Measurements from ENCODE around the gene OR51B4. TPM values are rescaled to one million over a fixed set of nuclear protein-coding genes. Genes with fewer than 3 reads are reported as not detected.
"Not testable (repeated sequence)": the region's sequence is repeated elsewhere in the genome, so short reads cannot be mapped to it uniquely, and the experiment has no call there.

OR51B4 gene
- total and polyA plus RNA-seq, 2 donors (not counting 3 experiments of a cell fraction or from before 2014, with no cell fraction given), result 0.08 TPM; not detected in 1

DNA sequence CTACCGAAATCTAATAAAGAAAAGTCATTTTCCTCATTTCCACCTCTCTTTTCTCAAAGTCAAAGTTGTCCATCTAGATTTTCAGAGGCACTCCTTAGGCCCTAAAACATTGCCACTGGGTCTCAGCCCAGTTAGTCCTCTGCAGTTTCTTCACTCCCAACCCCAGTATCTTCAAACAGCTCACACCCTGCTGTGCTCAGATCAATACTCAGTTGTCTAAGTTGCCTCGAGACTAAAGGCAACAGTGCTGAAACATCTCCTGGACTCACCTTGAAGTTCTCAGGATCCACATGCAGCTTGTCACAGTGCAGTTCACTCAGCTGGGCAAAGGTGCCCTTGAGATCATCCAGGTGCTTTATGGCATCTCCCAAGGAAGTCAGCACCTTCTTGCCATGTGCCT, 47.7 kb downstream of the OR51B4 start:
- H4K20me1 ChIP-seq (replicated peaks; ENCODE audit: control insufficient read depth, extremely low read depth, insufficient read depth, low read length); H3K9me3 ChIP-seq (replicated peaks; ENCODE audit: control insufficient read depth, insufficient read depth, low read length); FAIRE-seq; CTCF ChIA-PET; H3K79me2 ChIP-seq (ENCODE audit: control insufficient read depth, insufficient read depth, low read length); BruUV-seq (replicated peaks); dilution Hi-C loops (cut with MboI; ENCODE audit: extremely low pct_ligation_motif_present, low sequenced_read_pairs); H3K9me1 ChIP-seq (replicated peaks; ENCODE audit: control insufficient read depth, extremely low read depth, insufficient read depth, low read length); H3K4me1 ChIP-seq (ENCODE audit: control insufficient read depth, extremely low read depth, insufficient read depth, low read length); H2AFZ ChIP-seq (ENCODE audit: low read depth, low read length); DNase-seq (ENCODE audit: low read depth, low spot score); H3K27me3 ChIP-seq (ENCODE audit: control insufficient read depth in 2 of 2, insufficient read depth in 2 of 2, low read length in 2 of 2); H3K27ac ChIP-seq (ENCODE audit: insufficient read depth, low read depth, low read length); POLR2A ChIA-PET; H3K4me2 ChIP-seq (ENCODE audit: insufficient read depth, low read length); H3K9ac ChIP-seq (replicated peaks; ENCODE audit: extremely low read depth, insufficient read depth, low read length); H3K36me3 ChIP-seq (ENCODE audit: control insufficient read depth in 2 of 2, extremely low read depth in 1 of 2, insufficient read depth in 2 of 2, low read length in 2 of 2); intact Hi-C loops (cut with micrococcal nuclease); H3K4me3 ChIP-seq (replicated peaks in 1 of 3; ENCODE audit: insufficient read depth in 1 of 3, low read depth in 1 of 3, low read length in 3 of 3): not testable (repeated sequence)

DNA sequence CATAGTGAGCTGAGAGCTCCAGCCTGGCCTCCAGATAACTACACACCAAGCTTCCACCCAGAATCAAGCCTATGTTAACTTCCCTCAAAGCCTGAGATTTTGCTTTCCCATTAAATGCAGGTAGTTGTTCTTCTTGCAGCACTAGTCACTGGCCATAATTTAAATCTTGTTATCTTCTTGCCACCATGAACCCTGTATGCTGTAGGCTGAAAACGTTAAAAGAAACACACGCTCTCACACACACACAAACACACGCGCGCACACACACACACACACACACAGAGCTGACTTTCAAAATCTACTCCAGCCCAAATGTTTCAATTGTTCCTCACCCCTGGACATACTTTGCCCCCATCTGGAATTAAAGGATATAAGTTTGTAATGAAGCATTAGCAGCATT, 48.3 kb downstream of the OR51B4 start:
- intact Hi-C loops (cut with micrococcal nuclease); FAIRE-seq; H3K9me1 ChIP-seq (replicated peaks; ENCODE audit: control insufficient read depth, extremely low read depth, insufficient read depth, low read length); POLR2A ChIA-PET; H3K9ac ChIP-seq (replicated peaks; ENCODE audit: extremely low read depth, insufficient read depth, low read length); H3K79me2 ChIP-seq (ENCODE audit: control insufficient read depth, insufficient read depth, low read length); DNase-seq (ENCODE audit: low read depth, low spot score); H3K4me2 ChIP-seq (ENCODE audit: insufficient read depth, low read length); H4K20me1 ChIP-seq (replicated peaks; ENCODE audit: control insufficient read depth, extremely low read depth, insufficient read depth, low read length); H3K4me3 ChIP-seq (replicated peaks in 1 of 3; ENCODE audit: insufficient read depth in 1 of 3, low read depth in 1 of 3, low read length in 3 of 3); BruUV-seq (replicated peaks); CTCF ChIA-PET; H3K4me1 ChIP-seq (ENCODE audit: control insufficient read depth, extremely low read depth, insufficient read depth, low read length); H3K27ac ChIP-seq (ENCODE audit: insufficient read depth, low read depth, low read length); dilution Hi-C loops (cut with MboI; ENCODE audit: extremely low pct_ligation_motif_present, low sequenced_read_pairs); H3K27me3 ChIP-seq (ENCODE audit: control insufficient read depth in 2 of 2, insufficient read depth in 2 of 2, low read length in 2 of 2); H3K36me3 ChIP-seq (ENCODE audit: control insufficient read depth in 2 of 2, extremely low read depth in 1 of 2, insufficient read depth in 2 of 2, low read length in 2 of 2); H3K9me3 ChIP-seq (replicated peaks; ENCODE audit: control insufficient read depth, insufficient read depth, low read length); H2AFZ ChIP-seq (ENCODE audit: low read depth, low read length): not testable (repeated sequence)

DNA sequence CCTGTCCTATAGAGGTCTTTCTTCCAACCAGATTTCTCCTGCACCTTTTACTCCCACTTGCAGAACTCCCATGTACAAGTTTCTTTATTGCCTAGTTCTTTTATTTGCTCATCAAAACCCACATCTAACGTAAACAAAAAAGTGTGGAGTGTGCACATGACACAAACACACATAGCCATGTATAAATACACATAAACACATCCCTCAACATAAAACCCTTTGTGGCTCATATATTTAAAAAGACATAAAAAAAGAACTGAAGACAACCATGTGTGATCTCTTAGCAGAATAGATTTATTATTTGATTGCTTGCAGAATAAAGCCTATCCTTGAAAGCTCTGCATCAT, 48.9 kb downstream of the OR51B4 start:
- FAIRE-seq (no peak), DNase-seq (ENCODE audit: low read depth, low spot score) (no peak)
- no peaks in the 10 kb centered on the region for H4K20me1 ChIP-seq (replicated peaks; ENCODE audit: control insufficient read depth, extremely low read depth, insufficient read depth, low read length)
- no peaks in the 10 kb centered on the region for H3K36me3 ChIP-seq (ENCODE audit: control insufficient read depth in 2 of 2, extremely low read depth in 1 of 2, insufficient read depth in 2 of 2, low read length in 2 of 2)
- no peak for TF ChIP-seq MYC (IDR thresholded peaks at IDR 0.05; ENCODE audit: low read depth, low read length)
- no peak for TF ChIP-seq GATA2 (IDR thresholded peaks at IDR 0.05; ENCODE audit: insufficient read depth, insufficient read length, low read depth, low read length)
- TF ChIP-seq EZH2 (IDR thresholded peaks at IDR 0.05; ENCODE audit: borderline replicate concordance, low read depth, low read length, severe bottlenecking), result no peak
- TF ChIP-seq POLR2AphosphoS5 (IDR thresholded peaks at IDR 0.05; ENCODE audit: insufficient read depth, low read depth, low read length), result no peak
- TF ChIP-seq FOS (IDR thresholded peaks at IDR 0.05; ENCODE audit: borderline replicate concordance, insufficient read depth, low read length), result no peak
- TF ChIP-seq, protein P1, sequence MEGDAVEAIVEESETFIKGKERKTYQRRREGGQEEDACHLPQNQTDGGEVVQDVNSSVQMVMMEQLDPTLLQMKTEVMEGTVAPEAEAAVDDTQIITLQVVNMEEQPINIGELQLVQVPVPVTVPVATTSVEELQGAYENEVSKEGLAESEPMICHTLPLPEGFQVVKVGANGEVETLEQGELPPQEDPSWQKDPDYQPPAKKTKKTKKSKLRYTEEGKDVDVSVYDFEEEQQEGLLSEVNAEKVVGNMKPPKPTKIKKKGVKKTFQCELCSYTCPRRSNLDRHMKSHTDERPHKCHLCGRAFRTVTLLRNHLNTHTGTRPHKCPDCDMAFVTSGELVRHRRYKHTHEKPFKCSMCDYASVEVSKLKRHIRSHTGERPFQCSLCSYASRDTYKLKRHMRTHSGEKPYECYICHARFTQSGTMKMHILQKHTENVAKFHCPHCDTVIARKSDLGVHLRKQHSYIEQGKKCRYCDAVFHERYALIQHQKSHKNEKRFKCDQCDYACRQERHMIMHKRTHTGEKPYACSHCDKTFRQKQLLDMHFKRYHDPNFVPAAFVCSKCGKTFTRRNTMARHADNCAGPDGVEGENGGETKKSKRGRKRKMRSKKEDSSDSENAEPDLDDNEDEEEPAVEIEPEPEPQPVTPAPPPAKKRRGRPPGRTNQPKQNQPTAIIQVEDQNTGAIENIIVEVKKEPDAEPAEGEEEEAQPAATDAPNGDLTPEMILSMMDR (IDR thresholded peaks at IDR 0.05; ENCODE audit: extremely low read depth in 1 of 2, insufficient read depth in 1 of 2, low read depth in 1 of 2, low read length in 2 of 2), result no peak
- no peak for TF ChIP-seq POLR2A (IDR thresholded peaks at IDR 0.05; ENCODE audit: low read depth, low read length)
- TF ChIP-seq, protein P2, sequence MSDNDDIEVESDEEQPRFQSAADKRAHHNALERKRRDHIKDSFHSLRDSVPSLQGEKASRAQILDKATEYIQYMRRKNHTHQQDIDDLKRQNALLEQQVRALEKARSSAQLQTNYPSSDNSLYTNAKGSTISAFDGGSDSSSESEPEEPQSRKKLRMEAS (IDR thresholded peaks at IDR 0.05; ENCODE audit: insufficient read depth, insufficient read length), result no peak
- no peak for TF ChIP-seq JUN (IDR thresholded peaks at IDR 0.05; ENCODE audit: borderline replicate concordance, insufficient read depth, insufficient read length, low read depth)
- no peaks in the 10 kb centered on the region for H3K79me2 ChIP-seq (ENCODE audit: control insufficient read depth, insufficient read depth, low read length)
- no peaks in the 10 kb centered on the region for H3K27me3 ChIP-seq (ENCODE audit: control insufficient read depth in 2 of 2, insufficient read depth in 2 of 2, low read length in 2 of 2)
- H3K4me3 ChIP-seq (replicated peaks in 1 of 3; ENCODE audit: insufficient read depth in 1 of 3, low read depth in 1 of 3, low read length in 3 of 3), result no peak overlapping the region
- dilution Hi-C loops (cut with MboI; ENCODE audit: extremely low pct_ligation_motif_present, low sequenced_read_pairs), result no loop called here
- H3K4me1 ChIP-seq (ENCODE audit: control insufficient read depth, extremely low read depth, insufficient read depth, low read length), result no peaks in the 10 kb centered on the region
- no peak overlapping the region for H3K4me2 ChIP-seq (ENCODE audit: insufficient read depth, low read length)
- POLR2A ChIA-PET, result no interaction called here
- CTCF ChIA-PET, result no interaction called here
- H3K9ac ChIP-seq (replicated peaks; ENCODE audit: extremely low read depth, insufficient read depth, low read length), result no peak overlapping the region
- intact Hi-C loops (cut with micrococcal nuclease), result no loop called here
- BruUV-seq (replicated peaks), result no TSS peak
- H3K9me3 ChIP-seq (replicated peaks; ENCODE audit: control insufficient read depth, insufficient read depth, low read length), result no peaks in the 10 kb centered on the region
- H3K9me1 ChIP-seq (replicated peaks; ENCODE audit: control insufficient read depth, extremely low read depth, insufficient read depth, low read length), result no peaks in the 10 kb centered on the region
- no peak overlapping the region for H3K27ac ChIP-seq (ENCODE audit: insufficient read depth, low read depth, low read length)
- no peak overlapping the region for H2AFZ ChIP-seq (ENCODE audit: low read depth, low read length)
